ENCODE measurements around the gene ZNF48.

ZNF48 gene

DNA sequence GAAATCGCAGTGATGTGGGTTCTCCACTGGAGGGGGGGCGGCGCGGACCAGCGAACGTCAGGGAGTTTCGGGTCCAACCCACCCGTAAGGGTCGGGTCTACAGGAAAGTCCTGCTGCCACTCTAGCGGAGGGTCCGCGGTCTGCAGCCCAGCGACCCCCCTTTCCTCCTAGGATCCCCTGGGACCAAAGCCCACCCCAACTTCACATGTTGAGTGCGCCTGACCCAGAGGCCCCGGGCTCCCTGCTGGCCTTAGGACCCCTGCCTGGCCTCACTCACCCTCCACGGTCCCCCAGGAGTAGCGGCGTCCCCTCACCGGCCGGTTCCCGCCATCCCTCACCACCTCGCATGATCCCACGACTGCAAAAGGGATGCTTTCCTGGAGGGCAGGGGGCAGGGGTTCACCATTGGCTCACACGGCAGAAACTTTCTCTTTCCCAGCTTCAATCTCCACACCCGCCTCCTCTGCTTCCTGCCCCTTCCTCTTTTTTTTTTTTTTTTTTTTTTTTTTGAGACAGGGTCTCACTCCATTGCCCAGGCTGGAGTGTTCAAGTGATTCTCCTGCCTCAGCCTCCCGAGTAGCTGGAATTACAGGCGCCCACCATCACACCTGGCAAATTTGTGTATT, 15.9 kb upstream of the ZNF48 start:
- peak overlapping the region; percentile 67 for H3K4me3 ChIP-seq (ENCODE audit: low read depth, low read length)
- TF ChIP-seq, protein P1, sequence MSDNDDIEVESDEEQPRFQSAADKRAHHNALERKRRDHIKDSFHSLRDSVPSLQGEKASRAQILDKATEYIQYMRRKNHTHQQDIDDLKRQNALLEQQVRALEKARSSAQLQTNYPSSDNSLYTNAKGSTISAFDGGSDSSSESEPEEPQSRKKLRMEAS (IDR thresholded peaks at IDR 0.05; ENCODE audit: low read depth, low read length) = no peak
- TF ChIP-seq POLR2A (IDR thresholded peaks at IDR 0.05; ENCODE audit: extremely low read depth, insufficient read length) (no peak), MYC (IDR thresholded peaks at IDR 0.05; ENCODE audit: low read depth, low read length) (no peak)
- TF ChIP-seq, protein P2, sequence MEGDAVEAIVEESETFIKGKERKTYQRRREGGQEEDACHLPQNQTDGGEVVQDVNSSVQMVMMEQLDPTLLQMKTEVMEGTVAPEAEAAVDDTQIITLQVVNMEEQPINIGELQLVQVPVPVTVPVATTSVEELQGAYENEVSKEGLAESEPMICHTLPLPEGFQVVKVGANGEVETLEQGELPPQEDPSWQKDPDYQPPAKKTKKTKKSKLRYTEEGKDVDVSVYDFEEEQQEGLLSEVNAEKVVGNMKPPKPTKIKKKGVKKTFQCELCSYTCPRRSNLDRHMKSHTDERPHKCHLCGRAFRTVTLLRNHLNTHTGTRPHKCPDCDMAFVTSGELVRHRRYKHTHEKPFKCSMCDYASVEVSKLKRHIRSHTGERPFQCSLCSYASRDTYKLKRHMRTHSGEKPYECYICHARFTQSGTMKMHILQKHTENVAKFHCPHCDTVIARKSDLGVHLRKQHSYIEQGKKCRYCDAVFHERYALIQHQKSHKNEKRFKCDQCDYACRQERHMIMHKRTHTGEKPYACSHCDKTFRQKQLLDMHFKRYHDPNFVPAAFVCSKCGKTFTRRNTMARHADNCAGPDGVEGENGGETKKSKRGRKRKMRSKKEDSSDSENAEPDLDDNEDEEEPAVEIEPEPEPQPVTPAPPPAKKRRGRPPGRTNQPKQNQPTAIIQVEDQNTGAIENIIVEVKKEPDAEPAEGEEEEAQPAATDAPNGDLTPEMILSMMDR (IDR thresholded peaks at IDR 0.05; ENCODE audit: low read depth, low read length) = no peak
- DNase-seq (ENCODE audit: low read depth) = no peak

DNA sequence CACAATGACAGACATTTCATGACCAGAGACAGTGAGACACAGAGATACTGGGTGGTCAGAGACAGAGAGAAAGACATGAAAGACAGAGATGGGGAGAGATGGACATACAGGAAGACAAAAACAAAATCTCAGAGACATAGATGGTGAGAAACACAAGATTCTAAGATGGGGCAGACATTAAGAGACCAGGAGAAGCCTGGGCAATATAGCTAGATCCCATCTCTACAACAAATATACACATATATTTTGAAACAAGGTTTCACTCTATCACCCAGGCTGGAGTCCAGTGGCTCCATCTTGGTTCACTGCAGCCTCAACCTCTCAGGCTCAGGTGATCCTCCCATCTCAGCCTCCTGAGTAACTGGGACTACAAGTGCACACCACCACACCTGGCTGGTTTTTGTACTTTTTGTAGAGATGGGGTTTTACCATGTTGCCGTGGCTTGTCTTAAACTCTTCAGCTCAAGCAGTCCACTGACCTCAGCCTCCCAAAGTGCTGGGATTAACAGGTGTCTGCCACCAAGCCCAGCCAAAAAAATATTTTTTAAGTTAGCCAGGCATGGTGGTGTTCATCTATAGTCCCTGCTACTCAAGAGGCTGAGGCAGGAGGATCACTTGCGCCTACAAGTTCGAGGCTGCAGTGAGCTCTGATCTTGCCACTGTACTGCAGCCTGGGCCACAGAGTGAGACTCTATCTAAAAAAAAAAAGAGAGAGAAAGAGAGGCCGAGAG, 15.0 kb upstream of the ZNF48 start:
- H3K4me3 ChIP-seq (ENCODE audit: low read depth, low read length) = no peak overlapping the region
- DNase-seq (ENCODE audit: low read depth) = no peak
- TF ChIP-seq MYC (IDR thresholded peaks at IDR 0.05; ENCODE audit: low read depth, low read length) = no peak
- no peak for TF ChIP-seq POLR2A (IDR thresholded peaks at IDR 0.05; ENCODE audit: extremely low read depth, insufficient read length)
- TF ChIP-seq, protein P1 (IDR thresholded peaks at IDR 0.05; ENCODE audit: low read depth, low read length) = no peak
- TF ChIP-seq, protein P2 (IDR thresholded peaks at IDR 0.05; ENCODE audit: low read depth, low read length) = no peak

DNA sequence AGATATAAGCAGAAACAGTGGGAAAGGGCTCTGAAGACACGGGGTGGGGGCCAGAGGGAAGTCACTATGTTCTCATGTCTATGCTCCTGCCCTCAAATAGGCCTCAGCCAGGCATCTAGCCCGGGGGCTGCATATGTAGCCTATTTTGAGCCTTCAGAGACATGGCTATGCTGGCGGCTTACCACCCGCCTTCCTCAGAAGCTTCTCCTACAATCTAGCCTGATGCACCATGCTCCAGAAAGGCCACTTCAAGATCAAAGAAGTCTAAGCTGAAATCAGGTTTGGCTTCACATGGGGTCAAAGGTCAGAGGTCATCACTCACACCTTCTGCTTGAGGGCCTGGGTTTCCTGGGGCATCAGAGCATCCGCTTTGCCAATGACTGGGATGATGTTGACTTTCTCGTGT, 14.4 kb upstream of the ZNF48 start:
- TF ChIP-seq, protein P1 (IDR thresholded peaks at IDR 0.05; ENCODE audit: low read depth, low read length) = no peak
- TF ChIP-seq, protein P2 (IDR thresholded peaks at IDR 0.05; ENCODE audit: low read depth, low read length) = no peak
- TF ChIP-seq POLR2A (IDR thresholded peaks at IDR 0.05; ENCODE audit: extremely low read depth, insufficient read length) = no peak
- no peak for TF ChIP-seq MYC (IDR thresholded peaks at IDR 0.05; ENCODE audit: low read depth, low read length)
- no peak for DNase-seq (ENCODE audit: low read depth)

DNA sequence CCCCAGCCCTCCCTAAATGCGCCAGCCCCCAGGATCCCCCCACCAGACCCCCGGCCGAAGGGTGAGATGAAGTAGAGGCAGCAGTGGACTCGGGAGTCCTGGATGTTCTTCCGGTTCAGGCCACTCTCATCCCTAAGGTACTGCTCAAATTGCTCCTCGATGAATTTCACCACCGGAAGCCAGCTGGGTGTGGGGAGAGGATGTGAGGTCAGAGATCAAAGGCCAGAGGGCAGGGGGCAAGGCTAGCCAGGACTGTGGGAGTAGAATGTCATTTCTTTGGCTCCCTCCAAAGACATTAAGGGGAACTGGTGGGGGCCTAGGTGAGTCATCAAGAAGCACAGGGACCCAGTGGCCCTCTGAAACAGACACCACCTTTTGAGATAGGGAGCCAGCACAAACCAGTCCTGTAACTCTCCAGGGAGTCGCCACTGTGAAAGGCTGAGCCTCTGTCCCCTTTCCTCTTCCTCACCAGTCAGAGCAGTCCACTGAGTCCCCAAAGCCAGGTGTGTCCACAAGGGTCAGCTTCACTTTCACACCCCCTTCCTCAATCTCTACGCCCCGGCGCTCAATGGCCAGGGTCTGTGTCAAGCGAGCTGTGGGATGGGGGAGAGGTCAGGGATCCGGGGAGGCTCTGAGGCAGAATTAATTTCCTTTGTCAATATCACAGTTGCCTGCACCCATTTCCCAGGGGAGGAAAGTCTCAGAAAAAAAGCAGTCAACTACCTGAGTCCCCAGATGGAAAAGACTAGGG, 13.8 kb upstream of the ZNF48 start:
- TF ChIP-seq POLR2A (IDR thresholded peaks at IDR 0.05; ENCODE audit: extremely low read depth, insufficient read length) (no peak), MYC (IDR thresholded peaks at IDR 0.05; ENCODE audit: low read depth, low read length) (0 out of 2 replicates have a peak, but pooled peaks have one; percentile 45)
- TF ChIP-seq, protein P1 (IDR thresholded peaks at IDR 0.05; ENCODE audit: low read depth, low read length) = no peak
- TF ChIP-seq, protein P2 (IDR thresholded peaks at IDR 0.05; ENCODE audit: low read depth, low read length) = no peak
- DNase-seq (ENCODE audit: low read depth) = peak; percentile 77
- H3K4me3 ChIP-seq (ENCODE audit: low read depth, low read length) = no peak overlapping the region

More for the DNA sequence above, 14.4 kb upstream of the ZNF48 start:
- H3K4me3 ChIP-seq (ENCODE audit: low read depth, low read length) = no peak overlapping the region

DNA sequence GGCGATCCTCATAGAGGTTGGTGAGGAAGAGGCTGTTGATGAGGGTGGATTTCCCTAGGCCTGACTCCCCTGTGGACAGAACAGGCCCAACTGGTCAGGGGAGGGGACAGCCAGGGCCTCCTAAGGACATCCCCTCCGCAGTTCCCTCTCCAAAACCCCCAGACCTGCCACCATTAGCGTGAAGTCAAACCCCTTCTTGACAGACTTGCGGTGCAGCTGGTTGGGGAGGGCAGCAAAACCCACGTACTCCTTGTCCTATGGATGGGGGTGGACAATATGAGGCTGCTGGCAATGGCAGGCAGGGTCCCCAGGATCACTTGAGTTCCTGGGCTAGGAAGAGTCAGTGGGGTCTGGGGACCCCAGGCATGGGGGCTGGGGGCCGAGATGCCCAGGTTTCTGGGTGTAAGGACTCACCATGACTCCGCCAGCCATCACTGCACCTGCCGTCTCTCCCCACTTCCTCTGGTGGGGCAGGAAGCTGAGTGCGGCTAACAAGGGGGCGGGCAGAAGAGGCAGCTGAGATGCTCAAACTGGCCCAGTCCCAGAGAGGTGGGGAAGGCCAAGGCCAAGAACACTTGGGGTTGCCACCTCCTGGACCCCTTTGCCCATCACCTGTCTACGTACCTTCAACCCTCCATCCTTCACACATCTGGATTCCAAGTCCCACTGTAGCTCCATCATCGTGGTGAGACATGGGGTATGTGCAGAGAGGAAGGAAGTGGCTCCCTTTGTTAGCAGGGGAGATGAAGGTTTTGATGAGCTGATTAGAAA, 12.9 kb upstream of the ZNF48 start, which contains the start of gene SEPTIN1:
Gene SEPTIN1 (minus strand): TSS at position 451 of the 771 bp plus-strand sequence. CDS start 19 bp downstream, at position 432.
- no peak within 1 kb of the TSS for H3K4me3 ChIP-seq (ENCODE audit: low read depth, low read length)
- DNase-seq (ENCODE audit: low read depth) = no peak
- TF ChIP-seq POLR2A (IDR thresholded peaks at IDR 0.05; ENCODE audit: extremely low read depth, insufficient read length) (no peak), MYC (IDR thresholded peaks at IDR 0.05; ENCODE audit: low read depth, low read length) (no peak)
- TF ChIP-seq, protein P2 (IDR thresholded peaks at IDR 0.05; ENCODE audit: low read depth, low read length) = no peak
- TF ChIP-seq, protein P1 (IDR thresholded peaks at IDR 0.05; ENCODE audit: low read depth, low read length) = no peak

All from NB4 (cell line).